Suprapubic skin (tissue), 3 donors: ENCODE results near the gene ZC3H7B.

Source experiments
- CTCF ChIP-seq, 2 donors: fragments of 200-600 bp in 1 of 2; fragments of 450-650 bp in 1 of 2; sonication (generic) in 1 of 2; IDR thresholded peaks; one replicate each; pipeline ENCODE4 v1.5.1; 2016 to 2019; ENCODE audit warnings: antibody characterized with exemption in 2 of 2, mild to moderate bottlenecking in 1 of 2, moderate library complexity in 1 of 2
- POLR2A ChIP-seq, 2 donors: fragments of 450-650 bp; IDR thresholded peaks; one replicate each; pipeline ENCODE4 v1.6.1; 2017; ENCODE audit warnings: antibody characterized with exemption in 2 of 2, mild to moderate bottlenecking in 2 of 2, moderate library complexity in 2 of 2

- TF ChIP-seq CTCF (IDR thresholded peaks at IDR 0.05) (no peak), POLR2A (IDR thresholded peaks at IDR 0.05) (no peak)
Observed at GRCh38 chr22:41348964-41349484, 47.7 kb downstream of the ZC3H7B start.
